Measurements from ENCODE around the gene BUB1B.

DNA sequence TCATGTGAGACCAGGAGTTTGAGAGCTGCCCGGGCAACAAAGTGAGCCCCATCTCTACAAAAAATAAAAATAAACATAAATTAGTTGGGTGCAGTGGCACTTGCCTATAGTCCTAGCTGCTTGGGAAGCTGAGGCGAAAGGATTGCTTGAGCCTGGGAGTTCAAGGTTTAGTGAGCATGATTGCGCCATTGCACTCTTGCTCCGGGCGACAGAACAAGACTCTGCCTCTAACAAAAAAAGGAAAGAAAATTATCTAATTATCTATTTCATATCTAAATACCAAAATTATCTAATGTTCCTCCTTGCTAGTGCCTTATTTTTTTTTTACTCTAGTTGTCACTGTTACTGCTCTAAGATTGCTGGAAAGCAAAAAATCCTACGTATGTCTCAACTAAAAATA is 61.3 kb downstream of the BUB1B start:
- TF ChIP-seq, protein P1, sequence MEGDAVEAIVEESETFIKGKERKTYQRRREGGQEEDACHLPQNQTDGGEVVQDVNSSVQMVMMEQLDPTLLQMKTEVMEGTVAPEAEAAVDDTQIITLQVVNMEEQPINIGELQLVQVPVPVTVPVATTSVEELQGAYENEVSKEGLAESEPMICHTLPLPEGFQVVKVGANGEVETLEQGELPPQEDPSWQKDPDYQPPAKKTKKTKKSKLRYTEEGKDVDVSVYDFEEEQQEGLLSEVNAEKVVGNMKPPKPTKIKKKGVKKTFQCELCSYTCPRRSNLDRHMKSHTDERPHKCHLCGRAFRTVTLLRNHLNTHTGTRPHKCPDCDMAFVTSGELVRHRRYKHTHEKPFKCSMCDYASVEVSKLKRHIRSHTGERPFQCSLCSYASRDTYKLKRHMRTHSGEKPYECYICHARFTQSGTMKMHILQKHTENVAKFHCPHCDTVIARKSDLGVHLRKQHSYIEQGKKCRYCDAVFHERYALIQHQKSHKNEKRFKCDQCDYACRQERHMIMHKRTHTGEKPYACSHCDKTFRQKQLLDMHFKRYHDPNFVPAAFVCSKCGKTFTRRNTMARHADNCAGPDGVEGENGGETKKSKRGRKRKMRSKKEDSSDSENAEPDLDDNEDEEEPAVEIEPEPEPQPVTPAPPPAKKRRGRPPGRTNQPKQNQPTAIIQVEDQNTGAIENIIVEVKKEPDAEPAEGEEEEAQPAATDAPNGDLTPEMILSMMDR (IDR thresholded peaks at IDR 0.05; ENCODE audit: low read depth, low read length, missing input control): no peak
- TF ChIP-seq RXRA (IDR thresholded peaks at IDR 0.05) (no peak), EGR1 (IDR thresholded peaks at IDR 0.05; ENCODE audit: low read depth in 2 of 2) (no peak), YY1 (IDR thresholded peaks at IDR 0.05) (no peak), GABPA (IDR thresholded peaks at IDR 0.05 in 1 of 2, conservative IDR thresholded peaks at IDR 0.05 in 1 of 2) (no peak), RAD21 (IDR thresholded peaks at IDR 0.05) (no peak)
- TF ChIP-seq, protein P2, sequence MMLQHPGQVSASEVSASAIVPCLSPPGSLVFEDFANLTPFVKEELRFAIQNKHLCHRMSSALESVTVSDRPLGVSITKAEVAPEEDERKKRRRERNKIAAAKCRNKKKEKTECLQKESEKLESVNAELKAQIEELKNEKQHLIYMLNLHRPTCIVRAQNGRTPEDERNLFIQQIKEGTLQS (IDR thresholded peaks at IDR 0.05): no peak
